NCI-H2029 (cell line): ENCODE measurements around the gene SCEL.

Experiments used
- DNase-seq: peaks from one replicate; lab custom pipeline; 2025; lab: John Stamatoyannopoulos, UW

The SCEL gene

GRCh38 chr13:77521194-77521593 lies 14.3 kb upstream of the SCEL start:
- DNase-seq: no peak

GRCh38 chr13:77521595-77522367 lies 13.7 kb upstream of the SCEL start:
- DNase-seq: no peak

GRCh38 chr13:77522444-77522843 lies 13.1 kb upstream of the SCEL start:
- DNase-seq: no peak

GRCh38 chr13:77523386-77523785 lies 12.1 kb upstream of the SCEL start:
- no peak for DNase-seq

- no peak for DNase-seq
These were observed 11.4 kb upstream of the SCEL start for GRCh38 chr13:77523834-77524728.

GRCh38 chr13:77528414-77528813 lies 7.1 kb upstream of the SCEL start:
- DNase-seq: no peak

GRCh38 chr13:77528834-77529500 lies 6.5 kb upstream of the SCEL start:
- DNase-seq: no peak

- no peak for DNase-seq
These were observed 6.0 kb upstream of the SCEL start for GRCh38 chr13:77529501-77529840.

- DNase-seq: no peak
These were observed 4.6 kb upstream of the SCEL start for GRCh38 chr13:77530875-77531274.

- no peak for DNase-seq
These were observed 2.5 kb upstream of the SCEL start for GRCh38 chr13:77532983-77533382.

- peak; percentile 44 for DNase-seq
These were observed 1.4 kb upstream of the SCEL start for GRCh38 chr13:77533875-77534788.

GRCh38 chr13:77536358-77536757 lies 852 bp downstream of the SCEL start:
- DNase-seq: no peak

- no peak for DNase-seq
These were observed 1.9 kb downstream of the SCEL start for GRCh38 chr13:77537289-77537919.

GRCh38 chr13:77543711-77544110 lies 8.2 kb downstream of the SCEL start:
- no peak for DNase-seq

GRCh38 chr13:77544355-77544754 lies 8.8 kb downstream of the SCEL start:
- DNase-seq: peak; percentile 14

- no peak for DNase-seq
These were observed 9.3 kb downstream of the SCEL start for GRCh38 chr13:77544758-77545338.

GRCh38 chr13:77545626-77546412 lies 10.3 kb downstream of the SCEL start:
- DNase-seq: no peak

GRCh38 chr13:77548095-77548494 lies 12.6 kb downstream of the SCEL start:
- no peak for DNase-seq

GRCh38 chr13:77548594-77548993 lies 13.1 kb downstream of the SCEL start:
- DNase-seq: no peak

- no peak for DNase-seq
These were observed 18.6 kb downstream of the SCEL start for GRCh38 chr13:77554069-77554468.
